Fibroblast of lung (primary cell): ENCODE measurements around the gene SPOCK1. TPM values are rescaled to one million over a fixed set of nuclear protein-coding genes. Genes with fewer than 3 reads are reported as not detected.
A peak's percentile ranks its signal among the peaks of the same experiment; 100 is the strongest.

Experiments used
- DNase-seq, 2 donors: peaks; one replicate each; pipeline versions ENCODE4 v3.0.0 to v3.0.0-alpha.2; 2010; ENCODE audit warnings: low read depth in 2 of 2
- H2AFZ ChIP-seq: 2 replicates; pipeline ENCODE4 v1.5.1; 2012; ENCODE audit warnings: low read length, control low read depth, inconsistent platforms
- H3K27ac ChIP-seq: 2 replicates; pipeline ENCODE4 v1.5.1; 2011; ENCODE audit warnings: low read length, control low read depth; ENCODE audit not compliant: insufficient read depth
- H3K27me3 ChIP-seq: 2 replicates; pipeline ENCODE4 v1.5.1; 2011; ENCODE audit warnings: mild to moderate bottlenecking, low read length; ENCODE audit not compliant: control insufficient read depth, insufficient read depth
- H3K36me3 ChIP-seq: 2 replicates; pipeline ENCODE4 v1.5.1; 2011; ENCODE audit warnings: low read length; ENCODE audit not compliant: control insufficient read depth, insufficient read depth
- H3K4me1 ChIP-seq: 2 replicates; pipeline ENCODE4 v1.5.1; 2011; ENCODE audit warnings: low read length; ENCODE audit not compliant: control insufficient read depth, insufficient read depth; ENCODE audit errors: extremely low read depth
- H3K4me2 ChIP-seq: 2 replicates; pipeline ENCODE4 v1.5.1; 2011; ENCODE audit warnings: low read length, control low read depth; ENCODE audit not compliant: insufficient read depth; ENCODE audit errors: extremely low read depth
- H3K4me3 ChIP-seq, 4 experiments: fragments of 200-600 bp in 1 of 4; sonication (generic) in 1 of 4; replicated peaks in 1 of 4; 2 replicates each; pipeline ENCODE4 v1.5.1; 2011 to 2016; ENCODE audit warnings: low read length in 4 of 4, low read depth in 3 of 4, mild to moderate bottlenecking in 3 of 4, control low read depth in 2 of 4, inconsistent platforms in 1 of 4, mixed read lengths in 1 of 4; ENCODE audit not compliant: insufficient read depth in 1 of 4; ENCODE audit errors: control extremely low read depth in 1 of 4
- H3K79me2 ChIP-seq: 2 replicates; pipeline ENCODE4 v1.5.1; 2012; ENCODE audit warnings: mild to moderate bottlenecking, low read length, inconsistent platforms; ENCODE audit not compliant: control insufficient read depth, insufficient read depth
- H3K9ac ChIP-seq: 2 replicates; pipeline ENCODE4 v1.5.1; 2011; ENCODE audit warnings: mild to moderate bottlenecking, low read length, control low read depth; ENCODE audit not compliant: insufficient read depth
- H3K9me3 ChIP-seq: 2 replicates; pipeline ENCODE4 v1.5.1; 2012; ENCODE audit warnings: low read depth, low read length; ENCODE audit not compliant: control insufficient read depth, insufficient read depth
- H4K20me1 ChIP-seq: 2 replicates; pipeline ENCODE4 v1.5.1; 2011; ENCODE audit warnings: low read length; ENCODE audit not compliant: control insufficient read depth, insufficient read depth; ENCODE audit errors: extremely low read depth
- CTCF ChIP-seq, 2 donors: IDR thresholded peaks in 1 of 2; conservative IDR thresholded peaks in 1 of 2; 1 replicate in 1 of 2; 2 replicates in 1 of 2; pipeline ENCODE4 v1.5.1; 2011 to 2012; ENCODE audit warnings: low read length in 2 of 2, control low read depth in 1 of 2, inconsistent platforms in 1 of 2, low read depth in 1 of 2, mild to moderate bottlenecking in 1 of 2
- EZH2 ChIP-seq: IDR thresholded peaks from 2 replicates; pipeline ENCODE4 v1.5.1; 2012; ENCODE audit warnings: low read length, control low read depth, mild to moderate bottlenecking; ENCODE audit errors: missing control alignments
- polyA plus RNA-seq, 2 donors: library from polyadenylated mRNA; depleted of rRNA in 1 of 2; stranded (reverse) in 1 of 2; unstranded in 1 of 2; fragments of >200 nt; gene quantifications; 2 replicates each; pipeline ENCODE4 v1.2.1, GENCODE V29; 2011 to 2012; ENCODE audit warnings: missing spikeins in 1 of 2
- total RNA-seq: library from RNA; depleted of rRNA; stranded (reverse); fragments of >200 nt; gene quantifications from 2 replicates; pipeline ENCODE4 v1.2.1, GENCODE V29; 2014

SPOCK1 gene
- total and polyA plus RNA-seq, 2 donors (not counting 1 experiment from before 2014, with no cell fraction given), result 11.1 to 34.9 TPM

GRCh38 chr5:137381555-137381954, 117.6 kb downstream of the SPOCK1 start:
- H3K36me3 ChIP-seq, result no peaks in the 10 kb centered on the region
- H3K9ac ChIP-seq, result no peak overlapping the region
- no peaks in the 10 kb centered on the region for H3K4me1 ChIP-seq
- H2AFZ ChIP-seq, result no peak overlapping the region
- DNase-seq, result no peak
- no peak overlapping the region for H3K4me3 ChIP-seq
- TF ChIP-seq EZH2 (no peak), CTCF (conservative IDR thresholded peaks at IDR 0.05 in 1 of 2, IDR thresholded peaks at IDR 0.05 in 1 of 2; ENCODE audit: low read depth in 1 of 2, low read length in 2 of 2) (no peak)
- no peaks in the 10 kb centered on the region for H3K79me2 ChIP-seq
- no peaks in the 10 kb centered on the region for H3K9me3 ChIP-seq
- no peak overlapping the region for H3K4me2 ChIP-seq
- no peaks in the 10 kb centered on the region for H3K27me3 ChIP-seq
- no peak overlapping the region for H3K27ac ChIP-seq
- H4K20me1 ChIP-seq, result no peaks in the 10 kb centered on the region

DNA sequence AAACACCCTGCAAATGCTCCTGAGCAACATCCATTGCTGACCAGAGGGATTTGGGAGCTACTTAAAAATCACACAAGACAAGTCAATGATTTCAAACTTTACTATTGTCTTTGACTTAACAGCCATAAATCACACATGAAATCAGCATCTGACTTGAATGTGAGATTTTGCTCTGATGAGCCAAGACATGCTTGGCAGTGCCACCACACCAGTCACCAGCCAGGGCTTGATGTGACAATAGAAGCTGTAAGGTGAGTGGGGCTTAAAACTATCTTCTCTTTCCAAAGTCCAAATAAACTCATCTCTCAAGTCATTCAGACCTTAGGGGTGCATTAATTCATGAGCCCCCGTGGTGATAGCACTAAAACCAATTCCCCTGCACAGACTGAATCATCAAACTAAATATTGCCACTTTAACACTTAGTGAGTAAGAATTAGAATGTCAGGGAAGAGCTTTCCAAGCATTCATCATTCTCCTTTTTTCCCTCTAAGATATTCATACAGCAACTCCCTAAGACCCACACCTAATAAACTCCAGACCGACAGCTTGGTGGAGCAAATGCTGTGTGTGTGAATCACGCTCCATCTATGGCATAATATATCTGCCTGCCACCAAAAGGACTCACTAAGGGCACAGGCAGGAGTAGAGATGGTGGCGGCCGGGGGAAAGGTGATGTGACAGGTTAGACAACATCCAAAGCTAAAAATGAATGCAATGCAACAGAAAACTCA, 119.4 kb downstream of the SPOCK1 start:
- Histone ChIP-seq H3K4me1 (no peaks in the 10 kb centered on the region), H3K27ac (no peak overlapping the region), H3K4me3 (no peak overlapping the region), H2AFZ (no peak overlapping the region), H3K79me2 (no peaks in the 10 kb centered on the region), H3K4me2 (no peak overlapping the region), H3K9me3 (no peaks in the 10 kb centered on the region), H3K9ac (no peak overlapping the region), H4K20me1 (no peaks in the 10 kb centered on the region), H3K36me3 (no peaks in the 10 kb centered on the region), H3K27me3 (no peaks in the 10 kb centered on the region)
- no peak for TF ChIP-seq CTCF (conservative IDR thresholded peaks at IDR 0.05 in 1 of 2, IDR thresholded peaks at IDR 0.05 in 1 of 2; ENCODE audit: low read depth in 1 of 2, low read length in 2 of 2)
- TF ChIP-seq EZH2, result no peak
- DNase-seq, result peak in 1 of 2 donors; percentile 58

- Histone ChIP-seq H3K36me3 (no peaks in the 10 kb centered on the region), H3K9me3 (no peaks in the 10 kb centered on the region), H2AFZ (no peak overlapping the region), H3K27me3 (no peaks in the 10 kb centered on the region), H3K4me1 (no peaks in the 10 kb centered on the region), H3K9ac (no peak overlapping the region), H3K4me3 (no peak overlapping the region), H3K27ac (no peak overlapping the region), H3K79me2 (no peaks in the 10 kb centered on the region), H3K4me2 (no peak overlapping the region), H4K20me1 (no peaks in the 10 kb centered on the region)
- TF ChIP-seq EZH2, result no peak
- no peak for TF ChIP-seq CTCF (conservative IDR thresholded peaks at IDR 0.05 in 1 of 2, IDR thresholded peaks at IDR 0.05 in 1 of 2; ENCODE audit: low read depth in 1 of 2, low read length in 2 of 2)
- DNase-seq, result no peak
Measured at GRCh38 chr5:137375741-137376526, 123.2 kb downstream of the SPOCK1 start.
